NT2/D1 (cell line): ENCODE results near the gene KLRC4.

Experiments
- YY1 ChIP-seq: IDR thresholded peaks from 2 replicates; pipeline ENCODE4 v1.6.1; 2011; ENCODE audit not compliant: insufficient read length, insufficient read depth
- ZNF274 ChIP-seq: IDR thresholded peaks from 2 replicates; pipeline ENCODE4 v1.6.1; 2011; ENCODE audit warnings: mild to moderate bottlenecking, low read depth, low read length

DNA sequence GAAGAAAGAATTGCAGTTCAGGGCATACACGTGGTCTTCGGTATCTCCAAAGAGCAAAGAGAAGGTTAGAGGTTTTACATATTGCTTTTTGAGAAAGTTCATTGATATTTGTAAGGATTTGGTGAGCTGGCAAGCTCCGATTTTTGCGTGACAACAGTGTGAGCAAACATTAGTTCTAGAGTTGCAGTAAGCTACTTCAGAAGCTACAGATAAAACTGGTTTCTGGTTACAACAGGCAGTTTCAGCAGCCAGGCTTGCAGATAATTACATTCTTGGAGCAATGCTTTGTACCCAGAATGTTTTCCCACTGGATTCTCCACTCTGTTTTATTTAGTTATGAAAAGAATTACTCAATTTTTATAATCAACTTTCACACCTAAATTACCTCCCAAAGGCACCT, 47.9 kb downstream of the KLRC4 start:
- TF ChIP-seq YY1: no peak
- no peak for TF ChIP-seq ZNF274
